ENCODE data around the gene WNK2. TPM values are rescaled to one million over a fixed set of nuclear protein-coding genes. Genes with fewer than 3 reads are reported as not detected.

WNK2 gene
- total RNA-seq, 1 experiment from 2014 or later: 0.02 TPM

DNA sequence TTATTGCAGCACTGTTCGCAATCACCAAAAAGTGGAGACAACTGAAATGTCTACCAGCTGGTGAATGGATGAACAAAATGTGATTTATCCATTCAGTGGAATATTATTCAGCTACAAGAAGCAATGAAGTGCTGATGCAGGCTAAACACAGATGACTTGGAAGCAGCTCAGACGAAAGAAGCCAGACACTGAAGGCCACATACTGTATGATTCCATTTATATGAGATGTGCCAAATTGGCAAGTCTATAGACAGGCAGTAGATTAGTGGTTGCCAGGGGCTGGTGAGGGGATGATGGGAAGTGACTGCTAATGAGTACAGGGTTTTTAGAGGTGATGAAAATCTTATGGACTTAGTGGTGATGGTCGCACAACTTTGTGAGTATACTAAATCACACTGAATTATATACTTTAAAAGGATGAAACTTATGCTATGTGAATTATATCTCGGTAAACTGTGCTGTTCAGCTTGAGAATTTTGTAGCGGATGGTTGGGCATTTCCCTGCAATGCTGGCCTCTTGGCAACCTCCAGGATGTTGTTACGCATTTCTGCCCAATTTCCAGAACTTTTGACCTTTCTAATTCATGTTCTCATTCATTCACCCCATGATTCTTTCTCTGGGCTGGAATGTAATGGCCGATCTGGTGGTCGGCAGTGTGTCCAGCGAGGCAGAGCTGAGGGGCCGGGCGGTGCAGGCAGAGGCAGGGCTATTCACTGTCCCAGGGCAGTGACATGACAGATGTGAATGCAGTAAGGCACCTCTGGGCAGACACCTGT lies 22.0 kb upstream of the WNK2 start:
- no peak for DNase-seq (ENCODE audit: low spot score)

DNA sequence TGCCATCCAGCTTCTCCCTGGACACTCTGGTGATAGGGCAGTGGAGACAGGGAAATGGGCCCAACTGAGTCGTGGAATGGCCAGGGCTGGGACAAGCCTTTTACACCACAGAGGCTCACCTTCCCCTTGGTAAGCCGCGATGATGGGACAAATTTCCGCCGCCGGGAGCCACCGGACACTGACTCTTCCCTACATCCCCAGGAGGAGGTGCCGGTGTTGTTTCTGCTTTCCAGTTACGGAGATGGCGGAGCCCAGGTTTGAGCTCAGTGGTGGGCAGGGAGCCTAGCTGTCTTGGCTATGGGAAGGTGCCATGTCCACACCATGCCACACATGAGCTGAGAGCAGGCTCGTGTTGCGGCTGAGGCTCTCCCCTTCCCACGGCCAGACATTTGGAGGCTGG lies 19.9 kb upstream of the WNK2 start:
- no peak for DNase-seq (ENCODE audit: low spot score)

GRCh38 chr9:93166699-93167098 lies 17.2 kb upstream of the WNK2 start:
- DNase-seq (ENCODE audit: low spot score): no peak

- DNase-seq (ENCODE audit: low spot score): no peak
These were observed 16.8 kb upstream of the WNK2 start for GRCh38 chr9:93167185-93167584.

GRCh38 chr9:93167838-93168237 lies 16.1 kb upstream of the WNK2 start:
- no peak for DNase-seq (ENCODE audit: low spot score)

DNA sequence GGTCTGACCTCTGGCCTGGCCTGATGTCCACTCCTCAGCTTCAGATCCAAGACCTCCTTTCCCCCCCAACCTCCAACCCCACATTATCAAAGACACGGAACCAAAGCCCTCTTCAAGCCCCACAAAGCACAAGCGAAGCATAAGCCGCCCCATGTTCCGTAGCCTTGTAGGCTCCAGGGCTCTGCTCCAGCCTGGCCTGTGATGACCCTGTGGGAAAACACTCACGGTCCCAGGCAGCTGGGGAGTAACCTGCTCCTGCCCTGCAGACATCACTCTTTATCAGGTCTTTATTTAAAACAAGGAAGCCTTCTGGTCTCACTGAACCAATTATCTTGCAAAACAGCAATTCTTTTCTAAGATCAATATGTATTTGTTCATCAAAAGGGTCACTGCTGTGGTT lies 15.4 kb upstream of the WNK2 start:
- DNase-seq (ENCODE audit: low spot score): no peak

- DNase-seq (ENCODE audit: low spot score): no peak
These were observed 14.5 kb upstream of the WNK2 start for GRCh38 chr9:93169444-93169843.

- DNase-seq (ENCODE audit: low spot score): no peak
These were observed 13.4 kb upstream of the WNK2 start for GRCh38 chr9:93170571-93170970.

DNA sequence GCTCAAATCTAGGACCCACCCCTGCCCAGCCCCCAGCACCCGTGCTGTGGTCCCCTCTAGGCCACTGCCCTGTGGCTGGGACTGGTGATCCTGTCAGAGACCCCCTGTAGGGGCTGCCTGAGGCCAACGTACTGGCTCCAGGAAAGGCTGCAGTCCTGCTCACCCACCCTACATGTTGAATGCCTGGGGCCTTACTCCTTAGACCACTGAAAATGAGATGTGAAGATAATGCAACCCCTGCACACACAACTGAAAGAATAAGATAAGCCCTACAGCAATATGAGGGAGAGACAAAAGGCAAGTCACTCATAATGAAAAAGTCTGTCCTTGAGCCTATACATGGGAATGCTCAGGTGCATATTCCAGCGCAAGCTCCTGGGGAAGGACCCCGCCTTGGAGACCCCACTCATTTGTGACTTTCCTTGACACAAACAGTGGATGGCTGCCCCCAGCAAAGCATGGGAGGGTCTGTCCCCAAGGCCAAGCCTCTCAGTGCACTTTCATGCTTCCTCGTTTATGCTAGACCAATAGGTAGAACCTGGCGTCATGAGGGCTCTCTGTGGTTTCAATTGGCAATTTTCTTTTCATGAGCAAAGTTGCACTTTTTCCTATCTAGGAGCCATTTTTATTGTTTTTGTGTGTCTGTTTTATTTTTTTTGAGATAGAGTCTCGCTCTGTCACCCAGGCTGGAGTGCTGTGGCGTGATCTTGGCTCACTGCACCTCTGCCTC lies 12.5 kb upstream of the WNK2 start:
- no peak for DNase-seq (ENCODE audit: low spot score)

DNA sequence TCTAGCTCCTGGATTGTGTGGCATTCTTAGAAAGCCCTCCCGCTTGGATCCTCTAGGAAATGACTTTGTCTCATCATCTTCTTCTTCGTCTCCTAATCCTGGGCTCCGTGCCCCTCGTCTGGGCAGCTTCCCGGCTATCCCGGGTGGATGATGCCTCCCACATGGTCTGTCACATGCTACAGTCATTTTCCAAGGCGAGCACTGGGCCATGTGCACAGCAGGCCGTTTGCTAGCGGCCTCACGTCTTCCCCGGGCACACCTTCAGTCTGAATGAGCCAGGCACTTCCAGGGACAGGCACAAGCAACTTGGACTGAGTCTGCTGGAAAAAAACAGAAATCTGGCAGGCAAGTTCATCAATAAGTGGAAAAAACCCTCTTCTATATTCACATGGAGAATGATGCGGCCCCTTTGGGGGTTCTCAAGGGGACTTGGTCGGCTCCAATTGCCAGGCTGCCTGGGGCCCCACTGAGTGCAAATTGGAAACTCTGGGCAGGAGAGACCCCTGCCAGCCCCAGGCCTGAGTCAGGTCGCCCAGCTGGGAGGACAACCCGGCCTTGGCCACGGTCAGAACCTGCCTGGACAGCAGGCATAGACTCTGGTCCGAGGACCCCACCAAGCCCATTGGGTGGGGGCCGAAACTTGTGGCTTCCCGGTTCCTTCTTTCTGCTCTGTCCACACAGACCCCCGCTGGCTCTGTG lies 11.1 kb upstream of the WNK2 start:
- DNase-seq (ENCODE audit: low spot score): no peak

DNA sequence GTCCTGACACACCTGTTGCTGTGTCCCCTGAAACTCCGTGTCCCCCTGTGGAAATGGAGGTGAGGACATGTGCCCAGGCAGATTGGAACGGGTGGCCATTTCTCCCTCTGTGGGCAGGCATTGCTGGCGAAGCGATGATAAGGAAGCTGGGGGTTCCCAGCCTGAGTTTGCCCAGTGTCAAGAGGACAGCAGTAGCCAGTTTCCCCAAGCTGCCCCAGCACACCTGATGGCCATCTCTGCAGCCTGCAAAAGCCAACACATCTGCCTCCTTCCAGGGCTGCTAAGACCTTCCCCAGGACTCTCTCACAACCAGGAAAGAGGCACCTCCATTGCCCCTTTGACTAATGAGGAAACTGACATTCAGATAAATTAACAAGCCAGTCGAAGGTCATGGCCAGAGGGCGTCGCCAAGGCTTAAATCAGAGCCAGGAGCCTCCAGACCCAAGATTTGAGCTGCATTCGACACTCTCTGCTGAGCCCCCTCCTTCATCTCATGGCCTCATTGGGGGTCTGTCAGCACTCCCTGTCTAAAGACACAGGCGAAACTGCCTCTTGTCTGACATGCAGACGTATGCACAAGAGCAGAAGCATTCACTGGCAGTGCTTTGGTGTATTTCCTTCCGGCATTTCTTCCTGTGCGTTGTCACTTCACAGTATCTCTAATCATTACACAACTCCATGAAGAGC lies 10.4 kb upstream of the WNK2 start:
- DNase-seq (ENCODE audit: low spot score): no peak

- DNase-seq (ENCODE audit: low spot score): no peak
These were observed 9.0 kb upstream of the WNK2 start for GRCh38 chr9:93174976-93175375.

GRCh38 chr9:93177676-93178075 lies 6.3 kb upstream of the WNK2 start:
- DNase-seq (ENCODE audit: low spot score): no peak

GRCh38 chr9:93178851-93179786 lies 4.8 kb upstream of the WNK2 start:
- DNase-seq (ENCODE audit: low spot score): no peak

- no peak for DNase-seq (ENCODE audit: low spot score)
These were observed 3.0 kb upstream of the WNK2 start for GRCh38 chr9:93180938-93181337.

- no peak for DNase-seq (ENCODE audit: low spot score)
These were observed 2.1 kb upstream of the WNK2 start for GRCh38 chr9:93181672-93182435.

DNA sequence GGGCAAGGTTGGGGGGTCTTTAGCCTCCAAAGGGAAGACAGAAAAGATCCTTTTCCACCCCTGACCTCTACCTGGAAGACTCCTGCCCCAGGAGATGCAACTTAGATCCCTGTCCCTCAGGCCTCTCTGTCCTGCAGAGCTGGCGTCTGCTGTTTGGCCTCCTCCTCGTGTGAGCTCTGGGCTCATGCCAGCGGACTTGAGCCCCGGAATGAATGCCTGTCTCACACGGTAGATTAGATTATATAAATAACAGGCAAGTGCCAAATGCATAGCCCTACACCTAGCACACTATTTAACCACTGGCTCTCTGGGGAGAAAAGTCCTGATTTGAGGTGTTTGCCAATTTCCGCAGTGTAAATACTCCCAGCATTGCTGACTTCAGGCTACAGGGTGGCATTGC lies 1.4 kb upstream of the WNK2 start:
- DNase-seq (ENCODE audit: low spot score): no peak

- no peak for DNase-seq (ENCODE audit: low spot score)
These were observed 742 bp upstream of the WNK2 start for GRCh38 chr9:93183131-93183662.

DNA sequence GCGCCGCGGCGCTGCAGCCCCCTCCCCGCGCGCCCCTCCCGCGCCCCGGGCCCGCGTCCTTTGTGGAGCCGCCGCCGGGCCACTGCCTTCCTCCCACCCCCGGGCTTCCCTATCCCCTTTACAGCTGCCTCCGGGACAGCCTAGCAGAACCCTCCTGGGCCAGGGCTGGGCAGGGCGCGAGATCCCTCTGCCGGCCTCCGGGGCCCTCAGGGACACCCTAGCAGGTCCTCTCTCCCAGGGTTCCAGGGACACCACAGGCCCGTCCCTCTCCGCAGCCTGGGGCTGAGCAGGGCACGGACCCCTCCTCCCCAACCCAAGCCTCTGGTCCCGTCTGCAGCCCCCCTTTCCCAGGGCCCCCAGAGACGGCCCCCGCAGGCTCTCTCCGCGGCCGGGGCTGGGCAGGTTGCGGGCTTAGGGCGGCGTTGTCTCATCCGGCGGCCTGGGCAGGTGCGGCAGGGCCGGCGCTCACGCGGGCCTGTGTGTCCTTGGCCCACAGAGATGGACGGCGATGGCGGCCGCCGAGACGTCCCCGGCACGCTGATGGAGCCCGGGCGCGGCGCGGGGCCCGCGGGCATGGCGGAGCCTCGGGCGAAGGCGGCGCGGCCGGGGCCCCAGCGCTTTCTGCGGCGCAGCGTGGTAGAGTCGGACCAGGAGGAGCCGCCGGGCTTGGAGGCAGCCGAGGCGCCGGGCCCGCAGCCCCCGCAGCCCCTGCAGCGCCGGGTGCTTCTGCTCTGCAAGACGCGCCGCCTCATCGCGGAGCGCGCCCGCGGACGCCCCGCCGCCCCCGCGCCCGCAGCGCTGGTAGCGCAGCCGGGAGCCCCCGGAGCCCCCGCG lies 710 bp downstream of the WNK2 start:
- no peak for DNase-seq (ENCODE audit: low spot score)
